Natural killer cell (primary cell): ENCODE data around the gene HIC1. TPM values are rescaled to one million over a fixed set of nuclear protein-coding genes. Genes with fewer than 3 reads are reported as not detected.

Source experiments
- ATAC-seq, 3 donors: fragments of 150-1000 bp in 2 of 3; fragments of 200-7000 bp in 1 of 3; cut with Tn5 transposase; 1 replicate in 1 of 3; 2 replicates in 2 of 3; pipeline ENCODE4 v1.10.0; 2021; ENCODE audit warnings: mild to moderate bottlenecking in 2 of 3, moderate library complexity in 2 of 3
- DNase-seq, 2 donors: peaks; one replicate each; pipeline versions ENCODE4 v3.0.0 to v3.0.0-alpha.2; 2013 to 2021; ENCODE audit warnings: mixed read lengths in 1 of 2
- H3K27ac ChIP-seq: one replicate; pipeline ENCODE4 v1.5.1; 2013; ENCODE audit warnings: mild to moderate bottlenecking, low read length
- H3K27me3 ChIP-seq: one replicate; pipeline ENCODE4 v1.6.1; 2013; ENCODE audit warnings: low read length; ENCODE audit not compliant: control insufficient read depth, insufficient read depth
- H3K36me3 ChIP-seq: one replicate; pipeline ENCODE4 v1.6.1; 2013; ENCODE audit warnings: low read length; ENCODE audit not compliant: control insufficient read depth, insufficient read depth
- H3K4me1 ChIP-seq: one replicate; pipeline ENCODE4 v1.6.1; 2013; ENCODE audit warnings: low read length; ENCODE audit not compliant: control insufficient read depth, insufficient read depth
- H3K4me3 ChIP-seq: one replicate; pipeline ENCODE4 v1.5.1; 2013; ENCODE audit warnings: low read length
- H3K9me3 ChIP-seq: one replicate; pipeline ENCODE4 v1.6.1; 2013; ENCODE audit warnings: low read length; ENCODE audit not compliant: control insufficient read depth, insufficient read depth
- H3K27ac Mint-ChIP-seq, 2 donors: one replicate each; pipeline ENCODE4 v1.8.0; 2022; ENCODE audit warnings: mild to moderate bottlenecking in 2 of 2, mixed read lengths in 2 of 2, moderate library complexity in 1 of 2
- H3K27me3 Mint-ChIP-seq, 2 donors: one replicate each; pipeline ENCODE4 v1.8.0; 2022; ENCODE audit warnings: low read depth in 2 of 2, mixed read lengths in 2 of 2
- H3K36me3 Mint-ChIP-seq: one replicate; pipeline ENCODE4 v1.8.0; 2022; ENCODE audit warnings: mixed read lengths
- H3K4me1 Mint-ChIP-seq, 2 donors: one replicate each; pipeline ENCODE4 v1.8.0; 2022; ENCODE audit warnings: mixed read lengths in 2 of 2
- H3K4me3 Mint-ChIP-seq: one replicate; pipeline ENCODE4 v1.8.0; 2022; ENCODE audit warnings: mild to moderate bottlenecking, moderate library complexity, mixed read lengths
- H3K9me3 Mint-ChIP-seq, 2 donors: one replicate each; pipeline ENCODE4 v1.8.0; 2022; ENCODE audit warnings: mixed read lengths in 2 of 2
- WGBS: methylation state at CpG from one replicate; pipeline ENCODE4 v1.1.7; 2013; ENCODE audit warnings: missing lambda C conversion rate; ENCODE audit not compliant: insufficient coverage; 5-methylcytosine and 5-hydroxymethylcytosine counted together
- intact Hi-C: fragments of 100-400 bp; cut with micrococcal nuclease; formaldehyde crosslinking; loops from one replicate; pipeline ENCODE4 v1.14.2; 2022
- total RNA-seq, 4 donors: library from RNA; stranded (reverse); fragments of 120-200 nt in 1 of 4; gene quantifications; one replicate each; pipeline versions ENCODE4 v1.2.3 to v1.2.4, GENCODE V29; 2013 to 2022
- TF ChIP-seq, protein P1 (sequence below): fragments of 200-600 bp; IDR thresholded peaks from one replicate; pipeline ENCODE4 v1.8.0; 2022; ENCODE audit warnings: antibody characterized with exemption

HIC1 gene
- total RNA-seq, 3 donors from 2014 or later (not counting 1 experiment from before 2014, with no cell fraction given), result 19.2 to 26.4 (median 20.7) TPM

GRCh38 chr17:2094891-2095535 lies 40.1 kb downstream of the HIC1 start:
- no peaks in the 10 kb centered on the region for H3K27me3 Mint-ChIP-seq
- ATAC-seq, result no peak
- Histone ChIP-seq H3K27me3 (no peaks in the 10 kb centered on the region), H3K27ac (no peak overlapping the region), H3K4me1 (peaks cover 9% of the 10 kb centered on the region), H3K36me3 (no peaks in the 10 kb centered on the region), H3K4me3 (no peak overlapping the region), H3K9me3 (no peaks in the 10 kb centered on the region)
- DNase-seq, result no peak
- H3K27ac Mint-ChIP-seq, result no peak overlapping the region
- H3K9me3 Mint-ChIP-seq, result no peaks in the 10 kb centered on the region
- no peak overlapping the region for H3K4me3 Mint-ChIP-seq
- intact Hi-C loops, result no loop called here
- peaks cover 11 to 18% of the 10 kb centered on the region in 2 donors for H3K4me1 Mint-ChIP-seq
- WGBS, result 91% methylated on average over 12 of the region's 12 CpGs
- H3K36me3 Mint-ChIP-seq, result no peaks in the 10 kb centered on the region
- TF ChIP-seq, protein P1, sequence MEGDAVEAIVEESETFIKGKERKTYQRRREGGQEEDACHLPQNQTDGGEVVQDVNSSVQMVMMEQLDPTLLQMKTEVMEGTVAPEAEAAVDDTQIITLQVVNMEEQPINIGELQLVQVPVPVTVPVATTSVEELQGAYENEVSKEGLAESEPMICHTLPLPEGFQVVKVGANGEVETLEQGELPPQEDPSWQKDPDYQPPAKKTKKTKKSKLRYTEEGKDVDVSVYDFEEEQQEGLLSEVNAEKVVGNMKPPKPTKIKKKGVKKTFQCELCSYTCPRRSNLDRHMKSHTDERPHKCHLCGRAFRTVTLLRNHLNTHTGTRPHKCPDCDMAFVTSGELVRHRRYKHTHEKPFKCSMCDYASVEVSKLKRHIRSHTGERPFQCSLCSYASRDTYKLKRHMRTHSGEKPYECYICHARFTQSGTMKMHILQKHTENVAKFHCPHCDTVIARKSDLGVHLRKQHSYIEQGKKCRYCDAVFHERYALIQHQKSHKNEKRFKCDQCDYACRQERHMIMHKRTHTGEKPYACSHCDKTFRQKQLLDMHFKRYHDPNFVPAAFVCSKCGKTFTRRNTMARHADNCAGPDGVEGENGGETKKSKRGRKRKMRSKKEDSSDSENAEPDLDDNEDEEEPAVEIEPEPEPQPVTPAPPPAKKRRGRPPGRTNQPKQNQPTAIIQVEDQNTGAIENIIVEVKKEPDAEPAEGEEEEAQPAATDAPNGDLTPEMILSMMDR, result no peak

DNA sequence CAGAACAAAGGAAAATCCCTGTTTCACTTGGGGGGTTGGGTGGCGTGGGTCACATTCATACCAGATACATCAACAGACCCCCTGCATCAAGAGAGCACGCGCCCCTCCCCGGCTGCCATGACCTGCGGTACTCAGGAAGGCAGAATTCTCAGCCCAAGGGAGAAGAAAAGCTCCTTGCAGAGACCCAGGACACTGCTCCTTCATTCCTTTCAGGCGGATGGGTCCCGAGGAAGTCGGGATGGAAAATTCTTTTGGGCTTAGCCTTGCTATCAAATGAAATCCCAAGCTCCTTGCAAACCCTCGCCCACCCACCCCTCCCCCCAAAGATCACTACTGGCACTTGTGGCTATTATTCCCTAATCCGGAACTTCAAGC lies 40.6 kb downstream of the HIC1 start:
- Histone ChIP-seq H3K9me3 (no peaks in the 10 kb centered on the region), H3K27ac (no peak overlapping the region), H3K36me3 (no peaks in the 10 kb centered on the region), H3K4me3 (no peak overlapping the region), H3K27me3 (no peaks in the 10 kb centered on the region), H3K4me1 (peaks cover 5% of the 10 kb centered on the region)
- DNase-seq (no peak), ATAC-seq (no peak)
- intact Hi-C loops, result no loop called here
- Mint-ChIP-seq H3K36me3 (no peaks in the 10 kb centered on the region), H3K27ac (no peak overlapping the region), H3K4me1 (peaks cover 6 to 14% of the 10 kb centered on the region in 2 donors), H3K4me3 (no peak overlapping the region), H3K9me3 (no peaks in the 10 kb centered on the region), H3K27me3 (no peaks in the 10 kb centered on the region)
- 95% methylated on average over 9 of the region's 10 CpGs for WGBS
- TF ChIP-seq, protein P1, result no peak

DNA sequence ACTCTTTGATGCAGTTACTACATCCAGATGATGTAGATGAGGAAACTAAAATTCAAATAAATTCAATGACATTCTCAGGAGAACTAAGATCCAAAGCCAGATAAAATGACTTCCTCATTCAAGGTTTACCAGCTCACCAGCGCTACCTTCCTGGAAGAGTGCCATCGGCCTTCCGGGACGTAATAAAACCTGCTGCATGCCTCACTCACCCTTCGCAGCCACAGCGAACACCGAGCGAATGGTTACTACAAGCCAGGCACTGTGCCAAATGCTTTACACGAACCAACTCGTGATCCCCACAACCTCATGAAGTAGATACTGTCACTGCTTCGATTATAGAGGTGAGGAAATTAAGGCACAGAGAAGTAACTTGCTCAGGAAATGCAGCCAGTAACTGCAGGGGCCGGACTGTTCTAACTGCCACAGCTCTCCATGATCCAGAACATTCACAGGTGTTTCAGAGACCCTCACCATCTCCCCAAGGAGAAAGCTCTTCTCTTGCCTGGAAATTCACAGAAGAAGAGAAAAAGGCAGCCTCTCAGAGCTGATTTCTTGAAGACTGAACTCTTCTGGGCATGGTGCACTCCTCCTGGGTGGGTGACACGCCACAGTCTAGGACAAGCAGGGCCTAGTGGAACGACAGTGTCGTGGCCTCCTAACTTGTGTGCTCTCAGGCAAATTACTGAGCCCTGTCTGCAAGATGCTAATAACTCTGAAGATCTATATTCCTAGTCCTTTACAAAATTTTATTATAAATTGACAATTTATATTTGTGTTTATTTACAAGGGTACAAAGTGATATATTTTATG lies 46.8 kb downstream of the HIC1 start:
- intact Hi-C loops, result no loop called here
- Histone ChIP-seq H3K9me3 (no peaks in the 10 kb centered on the region), H3K4me1 (peaks cover 11% of the 10 kb centered on the region), H3K4me3 (no peak overlapping the region), H3K27me3 (no peaks in the 10 kb centered on the region), H3K36me3 (no peaks in the 10 kb centered on the region), H3K27ac (peak overlapping the region; percentile 9)
- Mint-ChIP-seq H3K36me3 (no peaks in the 10 kb centered on the region), H3K9me3 (no peaks in the 10 kb centered on the region), H3K27ac (peak overlapping the region; percentile 43 to 80), H3K4me1 (peaks cover 19 to 21% of the 10 kb centered on the region in 2 donors), H3K27me3 (no peaks in the 10 kb centered on the region), H3K4me3 (peak overlapping the region; percentile 9)
- 49% methylated on average over 14 of the region's 15 CpGs for WGBS
- DNase-seq (peak; percentile 48 to 80), ATAC-seq (peak; percentile 78 to 89 (median 89))
- TF ChIP-seq, protein P1, result no peak
